HL-60 (cell line): ENCODE results near the gene PRRT2.

ENCODE experiments used
- CTCF ChIP-seq: IDR thresholded peaks from one replicate; pipeline ENCODE4 v1.5.1; 2011; ENCODE audit warnings: low read length, control low read depth, inconsistent platforms; ENCODE audit not compliant: insufficient read depth
- POLR2AphosphoS5 ChIP-seq: IDR thresholded peaks from 2 replicates; pipeline ENCODE4 v1.6.1; 2012; ENCODE audit warnings: low read depth
- REST ChIP-seq: IDR thresholded peaks from 2 replicates; pipeline ENCODE4 v1.6.1; 2012; ENCODE audit warnings: low read depth; ENCODE audit not compliant: insufficient replicate concordance

- no peak for TF ChIP-seq CTCF
- TF ChIP-seq REST = no peak
- TF ChIP-seq POLR2AphosphoS5 = no peak
These were observed 41.6 kb upstream of the PRRT2 start for GRCh38 chr16:29770250-29770929.
